Activated naive CD4-positive, alpha-beta T cell treated with anti-CD3 and anti-CD28 coated beads, Interleukin-2, amount 10 ng/mL, durations not matched to agents 7 days and 5 days (primary cell): Measurements from ENCODE around the gene ZNF593OS.

Experiments used
- CTCF ChIA-PET: fragments of 350-600 bp; sonication (Branson Sonifier 250); formaldehyde crosslinking; loops from one replicate; lab custom pipeline; 2021; ENCODE audit warnings: antibody characterized with exemption; lab: Charles Lee
- DNase-seq: peaks from one replicate; pipeline ENCODE4 v3.0.0-alpha.2; 2020
- H3K27ac Mint-ChIP-seq: one replicate; pipeline ENCODE4 v1.8.0; 2021; ENCODE audit warnings: mild to moderate bottlenecking, moderate library complexity, mixed read lengths
- H3K27me3 Mint-ChIP-seq: one replicate; pipeline ENCODE4 v1.8.0; 2021; ENCODE audit warnings: mild to moderate bottlenecking, mixed read lengths
- H3K36me3 Mint-ChIP-seq: one replicate; pipeline ENCODE4 v1.8.0; 2021; ENCODE audit warnings: mixed read lengths
- H3K4me1 Mint-ChIP-seq: one replicate; pipeline ENCODE4 v1.8.0; 2021; ENCODE audit warnings: mixed read lengths
- H3K4me3 Mint-ChIP-seq: one replicate; pipeline ENCODE4 v1.8.0; 2021; ENCODE audit warnings: mild to moderate bottlenecking, moderate library complexity, mixed read lengths
- H3K9me3 Mint-ChIP-seq: one replicate; pipeline ENCODE4 v1.8.0; 2021; ENCODE audit warnings: mixed read lengths

ZNF593OS gene

GRCh38 chr1:26160527-26161414, 10.9 kb downstream of the ZNF593OS start:
- peaks cover 27% of the 10 kb centered on the region for H3K4me1 Mint-ChIP-seq
- CTCF ChIA-PET = interaction anchor here (1.2 to 2.5 kb wide), 3 partner anchors 16 to 124 kb away, joined by 3 to 6 read pairs (median 3); no protein-coding TSS in a partner anchor
- no peaks in the 10 kb centered on the region for H3K9me3 Mint-ChIP-seq
- no peak for DNase-seq
- H3K4me3 Mint-ChIP-seq = no peak overlapping the region
- H3K36me3 Mint-ChIP-seq = no peaks in the 10 kb centered on the region
- no peak overlapping the region for H3K27ac Mint-ChIP-seq
- H3K27me3 Mint-ChIP-seq = peaks cover 94% of the 10 kb centered on the region

DNA sequence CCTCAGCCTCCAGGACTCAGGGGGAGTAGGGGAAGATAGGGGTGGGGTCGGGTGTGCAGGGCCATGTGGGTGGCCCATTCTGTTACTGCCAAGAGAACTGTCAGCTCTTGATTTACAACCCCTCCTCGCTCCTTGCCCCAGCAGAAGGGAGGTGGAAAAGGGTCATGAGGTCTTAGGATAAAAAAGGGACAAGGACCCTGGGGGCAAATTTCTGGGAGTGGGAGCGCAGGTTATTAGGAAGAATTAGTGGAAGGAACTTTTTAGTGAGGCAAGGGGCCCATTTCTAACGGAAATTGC, 11.9 kb downstream of the ZNF593OS start:
- CTCF ChIA-PET = interaction anchor here (1.3 kb wide), 1 partner anchor 15 kb away, joined by 3 read pairs; no protein-coding TSS in a partner anchor
- peaks cover 94% of the 10 kb centered on the region for H3K27me3 Mint-ChIP-seq
- H3K4me1 Mint-ChIP-seq = peaks cover 17% of the 10 kb centered on the region
- H3K4me3 Mint-ChIP-seq = no peak overlapping the region
- H3K36me3 Mint-ChIP-seq = no peaks in the 10 kb centered on the region
- no peaks in the 10 kb centered on the region for H3K9me3 Mint-ChIP-seq
- H3K27ac Mint-ChIP-seq = no peak overlapping the region
- no peak for DNase-seq

DNA sequence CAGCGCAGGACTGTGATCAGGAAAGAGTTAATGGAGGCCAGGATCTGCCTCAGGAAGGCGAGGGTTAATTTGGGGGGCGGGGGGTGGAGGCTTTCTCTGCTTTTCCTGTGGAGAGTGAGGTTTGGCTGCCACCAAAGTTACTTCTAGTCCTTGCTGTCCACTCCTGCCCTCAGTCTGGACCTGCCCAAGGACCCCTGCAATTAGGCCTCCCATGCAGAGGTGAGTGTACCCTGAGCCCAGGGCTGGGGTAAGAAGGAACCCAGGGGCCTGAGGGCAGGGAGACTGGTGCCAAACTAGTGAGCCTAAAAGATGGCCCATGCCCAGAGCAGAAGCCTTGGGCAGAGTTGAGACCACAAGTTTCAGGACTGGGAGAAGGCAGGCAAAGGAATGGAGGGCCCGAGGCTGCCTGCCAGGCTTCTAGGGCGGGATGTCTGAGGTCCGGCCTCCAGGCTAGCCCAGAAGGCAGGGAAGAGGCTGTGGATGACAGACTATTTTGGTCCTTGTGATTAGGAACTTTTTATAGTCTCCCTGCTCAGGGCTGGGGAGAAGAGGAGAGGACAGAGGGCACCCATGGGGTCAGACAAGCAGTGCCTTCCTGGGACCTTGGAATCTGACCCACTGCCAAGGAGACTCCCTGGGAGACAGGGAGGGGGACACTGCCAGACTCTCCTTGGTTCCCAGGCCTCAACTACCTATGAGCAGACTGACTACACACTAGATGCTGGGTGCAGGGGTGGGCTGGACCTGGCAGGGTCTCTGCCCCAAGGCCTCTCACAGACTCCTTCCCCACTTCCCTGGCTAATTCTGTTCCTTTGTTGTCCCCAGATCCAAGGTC, 12.5 kb downstream of the ZNF593OS start, which contains the start of gene FAM110D:
Gene FAM110D (plus strand): TSS at position 172 of the 835 bp plus-strand sequence. CDS start 2,213 bp downstream, outside the sequence.
- Mint-ChIP-seq H3K4me1 (peaks cover 13% of the 10 kb centered on the region), H3K27me3 (peaks cover 93% of the 10 kb centered on the region), H3K36me3 (no peaks in the 10 kb centered on the region), H3K4me3 (no peak within 1 kb of the TSS), H3K9me3 (no peaks in the 10 kb centered on the region), H3K27ac (no peak within 1 kb of the TSS)
- CTCF ChIA-PET = interaction anchor here (5.9 kb wide), 1 partner anchor 15 kb away, joined by 47 read pairs; no protein-coding TSS in a partner anchor
- DNase-seq = no peak

DNA sequence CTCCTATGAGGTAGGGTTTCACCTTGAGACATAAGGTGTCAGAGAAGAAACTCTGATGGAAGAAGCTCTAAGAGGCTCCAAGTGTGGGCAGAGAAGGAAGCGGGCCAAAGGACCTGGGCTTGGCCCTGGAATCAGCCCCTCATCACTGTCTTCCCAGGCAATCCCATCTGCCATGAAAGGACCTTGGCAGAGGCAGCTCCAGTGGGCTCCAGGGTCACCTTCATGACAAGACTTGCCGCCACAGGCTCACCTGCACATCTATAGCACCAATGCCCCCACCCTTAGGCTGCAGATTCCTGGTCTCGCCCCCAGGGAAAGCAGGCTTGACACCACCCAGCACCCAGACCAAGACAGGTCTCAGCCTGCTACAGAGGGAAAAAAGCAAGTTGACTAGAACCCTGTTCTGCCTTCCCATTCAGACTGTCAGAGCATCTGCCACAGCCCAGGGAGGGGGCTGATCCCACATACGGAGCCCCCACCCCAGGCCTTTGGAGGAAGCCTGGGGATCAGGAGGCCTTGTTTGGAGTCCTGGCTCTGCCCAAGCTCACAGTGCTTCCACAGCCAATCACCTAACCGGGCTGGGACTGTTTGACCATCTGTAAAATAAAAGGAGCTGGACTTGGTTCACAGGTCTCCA, 13.2 kb downstream of the ZNF593OS start:
- Mint-ChIP-seq H3K4me1 (peaks cover 8% of the 10 kb centered on the region), H3K36me3 (no peaks in the 10 kb centered on the region), H3K9me3 (no peaks in the 10 kb centered on the region), H3K4me3 (no peak overlapping the region), H3K27ac (no peak overlapping the region), H3K27me3 (peaks cover 92% of the 10 kb centered on the region)
- DNase-seq = no peak
- CTCF ChIA-PET = interaction anchor here (5.9 kb wide), 1 partner anchor 15 kb away, joined by 47 read pairs; no protein-coding TSS in a partner anchor

DNA sequence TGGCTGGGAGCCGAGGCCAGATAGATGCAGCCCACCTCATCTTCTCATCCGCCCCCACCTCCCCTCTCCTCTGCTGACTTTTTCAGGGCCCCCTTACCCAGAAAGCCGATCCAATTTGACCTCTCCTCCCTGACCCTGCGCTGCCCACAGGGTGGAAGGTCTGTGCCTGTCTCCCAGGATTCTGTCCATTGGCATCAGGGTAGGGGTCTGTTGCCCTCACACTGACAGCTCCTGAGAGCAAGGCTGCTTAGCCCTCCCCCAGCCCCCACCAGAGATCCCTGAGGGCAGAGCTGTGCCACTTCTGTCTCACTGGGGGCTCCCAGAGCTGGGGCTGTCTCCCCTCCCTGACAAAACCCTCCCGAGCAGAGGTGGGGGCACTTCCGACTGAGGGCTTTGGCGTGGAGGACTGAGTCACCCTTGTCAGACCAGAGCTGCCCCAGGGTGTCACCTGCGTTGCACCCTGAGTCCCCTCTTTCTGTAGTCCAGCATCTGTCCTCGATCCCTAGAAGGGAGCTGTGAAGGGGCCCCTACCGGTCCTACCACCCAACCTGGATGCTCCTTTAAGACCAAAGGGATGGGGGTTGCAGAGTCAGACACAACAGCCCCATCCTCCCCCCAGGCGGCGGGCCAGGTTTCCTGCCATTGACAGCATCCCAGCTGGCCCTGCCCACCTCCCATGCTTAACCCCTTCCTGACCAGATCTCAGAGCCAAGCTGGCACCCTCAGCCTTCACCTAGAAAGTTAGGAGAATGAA, 15.2 kb downstream of the ZNF593OS start:
- no peaks in the 10 kb centered on the region for H3K36me3 Mint-ChIP-seq
- H3K27me3 Mint-ChIP-seq = peaks cover 81% of the 10 kb centered on the region
- H3K9me3 Mint-ChIP-seq = no peaks in the 10 kb centered on the region
- CTCF ChIA-PET = interaction anchor here (1.4 to 5.9 kb wide), 5 partner anchors 9 to 77 kb away, joined by 4 to 47 read pairs (median 6); partner anchors contain the start of gene CEP85
- H3K4me3 Mint-ChIP-seq = no peak overlapping the region
- peaks cover 4% of the 10 kb centered on the region for H3K4me1 Mint-ChIP-seq
- H3K27ac Mint-ChIP-seq = no peak overlapping the region
- DNase-seq = peak; percentile 54

- no peaks in the 10 kb centered on the region for H3K36me3 Mint-ChIP-seq
- no peak overlapping the region for H3K27ac Mint-ChIP-seq
These were observed 16.0 kb downstream of the ZNF593OS start for GRCh38 chr1:26155370-26156284.

DNA sequence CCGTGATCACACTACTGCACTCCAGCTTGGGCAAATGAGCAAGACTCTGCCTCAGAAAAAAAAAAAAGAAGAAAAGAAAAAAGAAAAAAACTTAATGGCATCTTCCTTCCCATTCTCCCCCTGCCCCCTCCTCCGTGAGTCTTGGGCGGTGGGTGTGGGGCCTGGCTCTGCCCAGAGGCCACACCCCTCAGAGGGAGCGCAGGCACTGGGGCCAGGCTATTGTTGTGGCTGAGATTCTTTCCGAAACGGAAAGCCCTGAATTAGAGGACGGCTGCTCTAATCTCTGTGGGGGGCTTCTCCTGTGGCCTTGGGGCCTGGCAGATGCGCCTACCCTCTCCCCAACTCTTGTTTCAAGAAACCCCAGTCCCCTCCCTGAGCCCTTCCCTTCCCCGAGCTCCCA, 16.9 kb downstream of the ZNF593OS start:
- no peaks in the 10 kb centered on the region for H3K36me3 Mint-ChIP-seq
- H3K27ac Mint-ChIP-seq = no peak overlapping the region
- peaks cover 72% of the 10 kb centered on the region for H3K27me3 Mint-ChIP-seq
- no peak for DNase-seq
- CTCF ChIA-PET = interaction anchor here (1.0 to 5.9 kb wide), 3 partner anchors 11 to 52 kb away, joined by 3 to 47 read pairs (median 13); partner anchors contain the start of gene ZNF593
- peaks cover 4% of the 10 kb centered on the region for H3K4me1 Mint-ChIP-seq
- no peaks in the 10 kb centered on the region for H3K9me3 Mint-ChIP-seq
- no peak overlapping the region for H3K4me3 Mint-ChIP-seq

More at GRCh38 chr1:26155370-26156284, 16.0 kb downstream of the ZNF593OS start:
- DNase-seq = no peak
- Mint-ChIP-seq H3K4me1 (peaks cover 4% of the 10 kb centered on the region), H3K27me3 (peaks cover 77% of the 10 kb centered on the region), H3K4me3 (no peak overlapping the region), H3K9me3 (no peaks in the 10 kb centered on the region)
- CTCF ChIA-PET = interaction anchor here (0.8 to 5.9 kb wide), 7 partner anchors 10 to 78 kb away, joined by 3 to 47 read pairs (median 6); partner anchors contain the start of genes CEP85 and ZNF593

- Mint-ChIP-seq H3K9me3 (no peaks in the 10 kb centered on the region), H3K36me3 (no peaks in the 10 kb centered on the region), H3K4me1 (peaks cover 4% of the 10 kb centered on the region), H3K4me3 (no peak overlapping the region), H3K27me3 (peaks cover 71% of the 10 kb centered on the region), H3K27ac (no peak overlapping the region)
- CTCF ChIA-PET = interaction anchor here (5.9 kb wide), 1 partner anchor 10 kb away, joined by 47 read pairs; no protein-coding TSS in a partner anchor
- no peak for DNase-seq
These were observed 17.6 kb downstream of the ZNF593OS start for GRCh38 chr1:26153966-26154532.

DNA sequence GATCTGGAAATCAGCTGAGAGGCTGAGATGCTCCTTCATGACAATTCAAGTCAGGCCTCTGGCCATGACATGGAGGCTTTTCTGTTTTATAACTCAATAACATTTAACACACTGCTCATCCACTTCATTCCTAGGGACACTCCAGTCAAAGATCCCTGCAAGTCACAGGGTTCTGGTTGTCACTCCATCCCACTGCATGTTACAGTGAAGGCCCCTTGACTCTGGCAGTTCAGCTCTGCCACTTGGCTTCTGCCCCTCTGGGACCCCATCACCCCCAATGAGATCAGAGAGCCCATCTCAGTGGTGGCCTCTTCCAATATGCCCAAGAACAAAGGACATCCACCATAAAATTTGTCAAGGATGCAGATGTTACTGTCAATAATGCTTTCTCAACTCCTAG, 22.7 kb downstream of the ZNF593OS start:
- H3K27ac Mint-ChIP-seq = no peak overlapping the region
- H3K4me3 Mint-ChIP-seq = no peak overlapping the region
- no peak for DNase-seq
- no peaks in the 10 kb centered on the region for H3K36me3 Mint-ChIP-seq
- peaks cover 57% of the 10 kb centered on the region for H3K27me3 Mint-ChIP-seq
- H3K9me3 Mint-ChIP-seq = no peaks in the 10 kb centered on the region
- H3K4me1 Mint-ChIP-seq = peaks cover 7% of the 10 kb centered on the region
- CTCF ChIA-PET = interaction anchor here (7.7 kb wide), 1 partner anchor 46 kb away, joined by 212 read pairs; no protein-coding TSS in a partner anchor

GRCh38 chr1:26145960-26146294, 25.7 kb downstream of the ZNF593OS start:
- no peaks in the 10 kb centered on the region for H3K36me3 Mint-ChIP-seq
- H3K27me3 Mint-ChIP-seq = peaks cover 40% of the 10 kb centered on the region
- H3K4me3 Mint-ChIP-seq = no peak overlapping the region
- DNase-seq = no peak
- peaks cover 7% of the 10 kb centered on the region for H3K4me1 Mint-ChIP-seq
- CTCF ChIA-PET = interaction anchor here (0.8 to 7.7 kb wide), 17 partner anchors 10 to 271 kb away, joined by 3 to 212 read pairs (median 7); partner anchors contain the start of gene PDIK1L
- H3K27ac Mint-ChIP-seq = no peak overlapping the region
- no peaks in the 10 kb centered on the region for H3K9me3 Mint-ChIP-seq

GRCh38 chr1:26145041-26145959, 26.3 kb downstream of the ZNF593OS start:
- DNase-seq = peak; percentile 85
- Mint-ChIP-seq H3K4me3 (no peak overlapping the region), H3K9me3 (no peaks in the 10 kb centered on the region), H3K27me3 (peaks cover 40% of the 10 kb centered on the region), H3K27ac (no peak overlapping the region), H3K36me3 (no peaks in the 10 kb centered on the region), H3K4me1 (peaks cover 7% of the 10 kb centered on the region)
- CTCF ChIA-PET = interaction anchor here (0.6 to 7.7 kb wide), 32 partner anchors 11 to 272 kb away, joined by 3 to 212 read pairs (median 6); partner anchors contain the start of genes CEP85, PAFAH2, PDIK1L and ZNF593OS
